ENCODE results near the gene S100A12. TPM values are rescaled to one million over a fixed set of nuclear protein-coding genes. Genes with fewer than 3 reads are reported as not detected.

Gene S100A12
- total RNA-seq, 2 experiments from 2014 or later, result not detected

- H3K9me3 Mint-ChIP-seq, result no peaks in the 10 kb centered on the region
- no peaks in the 10 kb centered on the region for H3K36me3 Mint-ChIP-seq
- peaks cover 48% of the 10 kb centered on the region for H3K27me3 Mint-ChIP-seq
- DNase-seq, result no peak
- peaks cover 37% of the 10 kb centered on the region for H3K4me1 Mint-ChIP-seq
- H3K27ac Mint-ChIP-seq, result no peak overlapping the region
- H3K4me3 Mint-ChIP-seq, result no peak overlapping the region
Observed at GRCh38 chr1:153343040-153343681, 32.3 kb downstream of the S100A12 start.

- H3K4me3 Mint-ChIP-seq, result no peak overlapping the region
- no peak overlapping the region for H3K27ac Mint-ChIP-seq
- peaks cover 38% of the 10 kb centered on the region for H3K27me3 Mint-ChIP-seq
- H3K4me1 Mint-ChIP-seq, result peaks cover 37% of the 10 kb centered on the region
- no peaks in the 10 kb centered on the region for H3K9me3 Mint-ChIP-seq
- no peaks in the 10 kb centered on the region for H3K36me3 Mint-ChIP-seq
- DNase-seq, result no peak
Observed at GRCh38 chr1:153342178-153342577, 33.2 kb downstream of the S100A12 start.

GRCh38 chr1:153341431-153341934 lies 33.9 kb downstream of the S100A12 start:
- H3K9me3 Mint-ChIP-seq, result no peaks in the 10 kb centered on the region
- peaks cover 36% of the 10 kb centered on the region for H3K4me1 Mint-ChIP-seq
- peaks cover 31% of the 10 kb centered on the region for H3K27me3 Mint-ChIP-seq
- H3K27ac Mint-ChIP-seq, result no peak overlapping the region
- no peak for DNase-seq
- no peaks in the 10 kb centered on the region for H3K36me3 Mint-ChIP-seq
- no peak overlapping the region for H3K4me3 Mint-ChIP-seq

GRCh38 chr1:153340356-153340755 lies 35.1 kb downstream of the S100A12 start:
- Mint-ChIP-seq H3K27ac (no peak overlapping the region), H3K27me3 (peaks cover 21% of the 10 kb centered on the region), H3K9me3 (no peaks in the 10 kb centered on the region), H3K4me1 (peaks cover 25% of the 10 kb centered on the region), H3K4me3 (no peak overlapping the region), H3K36me3 (no peaks in the 10 kb centered on the region)
- DNase-seq, result no peak

GRCh38 chr1:153339802-153340201 lies 35.6 kb downstream of the S100A12 start:
- Mint-ChIP-seq H3K4me1 (peaks cover 21% of the 10 kb centered on the region), H3K27ac (no peak overlapping the region), H3K36me3 (no peaks in the 10 kb centered on the region), H3K27me3 (peaks cover 20% of the 10 kb centered on the region), H3K4me3 (no peak overlapping the region), H3K9me3 (no peaks in the 10 kb centered on the region)
- DNase-seq, result no peak

GRCh38 chr1:153337980-153338853 lies 37.2 kb downstream of the S100A12 start:
- no peaks in the 10 kb centered on the region for H3K9me3 Mint-ChIP-seq
- H3K36me3 Mint-ChIP-seq, result no peaks in the 10 kb centered on the region
- H3K4me1 Mint-ChIP-seq, result peaks cover 8% of the 10 kb centered on the region
- no peak for DNase-seq
- no peak overlapping the region for H3K27ac Mint-ChIP-seq
- peaks cover 10% of the 10 kb centered on the region for H3K27me3 Mint-ChIP-seq
- H3K4me3 Mint-ChIP-seq, result no peak overlapping the region

GRCh38 chr1:153336650-153337049 lies 38.8 kb downstream of the S100A12 start:
- H3K27ac Mint-ChIP-seq, result no peak overlapping the region
- H3K27me3 Mint-ChIP-seq, result no peaks in the 10 kb centered on the region
- H3K4me1 Mint-ChIP-seq, result peaks cover 6% of the 10 kb centered on the region
- H3K36me3 Mint-ChIP-seq, result no peaks in the 10 kb centered on the region
- no peak for DNase-seq
- H3K4me3 Mint-ChIP-seq, result no peak overlapping the region
- peaks cover 10% of the 10 kb centered on the region for H3K9me3 Mint-ChIP-seq

- Mint-ChIP-seq H3K4me3 (no peak overlapping the region), H3K27me3 (no peaks in the 10 kb centered on the region), H3K9me3 (peaks cover 24% of the 10 kb centered on the region), H3K36me3 (no peaks in the 10 kb centered on the region), H3K27ac (no peak overlapping the region), H3K4me1 (no peaks in the 10 kb centered on the region)
- no peak for DNase-seq
Observed at GRCh38 chr1:153333902-153334301, 41.5 kb downstream of the S100A12 start.

GRCh38 chr1:153324912-153325311 lies 50.5 kb downstream of the S100A12 start:
- Mint-ChIP-seq H3K4me3 (no peak overlapping the region), H3K27me3 (peaks cover 8% of the 10 kb centered on the region), H3K36me3 (peaks cover 3% of the 10 kb centered on the region), H3K27ac (no peak overlapping the region), H3K9me3 (peaks cover 26% of the 10 kb centered on the region), H3K4me1 (no peaks in the 10 kb centered on the region)
- DNase-seq, result no peak

Other genes with a start within 250 kb of the S100A12 start
- not detected for gene SPRR2G, start 224.7 kb downstream of the S100A12 start, total RNA-seq
- gene LELP1, start 172.2 kb downstream of the S100A12 start, total RNA-seq, result not detected
- gene PRR9, start 158.0 kb downstream of the S100A12 start, total RNA-seq, result not detected
- not detected for gene LORICRIN, start 115.9 kb downstream of the S100A12 start, total RNA-seq
- gene PGLYRP3, start 62.7 kb downstream of the S100A12 start, total RNA-seq, result not detected
- gene PGLYRP4, start 26.8 kb downstream of the S100A12 start, total RNA-seq, result not detected
- gene S100A9, start 17.8 kb downstream of the S100A12 start, total RNA-seq, result not detected
- gene S100A8, start 15.5 kb upstream of the S100A12 start, total RNA-seq, result not detected
- not detected for gene S100A7A, start 40.9 kb upstream of the S100A12 start, total RNA-seq
- not detected for gene S100A7, start 85.0 kb upstream of the S100A12 start, total RNA-seq
- 100 to 1,000 TPM; 144 to 155 TPM for gene S100A6, start 160.4 kb upstream of the S100A12 start, total RNA-seq
- gene S100A5, start 165.3 kb upstream of the S100A12 start, total RNA-seq, result 1 to 10 TPM; 1.2 to 1.6 TPM
- 10 to 100 TPM; 44.7 to 44.9 TPM for gene S100A4, start 170.2 kb upstream of the S100A12 start, total RNA-seq
- gene S100A3, start 173.6 kb upstream of the S100A12 start, total RNA-seq, result not detected
- gene S100A2, start 190.2 kb upstream of the S100A12 start, total RNA-seq, result under 1 TPM in 1 of 2 experiments, not detected in 1; 0.60 TPM
- gene S100A16, start 237.5 kb upstream of the S100A12 start, total RNA-seq, result not detected
- gene S100A14, start 240.7 kb upstream of the S100A12 start, total RNA-seq, result not detected